GM18505 (cell line): ENCODE measurements around the gene DAO.

Experiments used
- ATAC-seq: cut with Tn5 transposase; IDR thresholded peaks from one replicate; pipeline ENCODE4 v1.9.1; 2021; ENCODE audit not compliant: unreplicated experiment
- POLR2A ChIP-seq: IDR thresholded peaks from 4 replicates; pipeline ENCODE4 v1.6.1; 2011; ENCODE audit warnings: borderline replicate concordance; ENCODE audit not compliant: insufficient read depth, insufficient read length; ENCODE audit errors: extremely low read depth

Gene DAO

DNA sequence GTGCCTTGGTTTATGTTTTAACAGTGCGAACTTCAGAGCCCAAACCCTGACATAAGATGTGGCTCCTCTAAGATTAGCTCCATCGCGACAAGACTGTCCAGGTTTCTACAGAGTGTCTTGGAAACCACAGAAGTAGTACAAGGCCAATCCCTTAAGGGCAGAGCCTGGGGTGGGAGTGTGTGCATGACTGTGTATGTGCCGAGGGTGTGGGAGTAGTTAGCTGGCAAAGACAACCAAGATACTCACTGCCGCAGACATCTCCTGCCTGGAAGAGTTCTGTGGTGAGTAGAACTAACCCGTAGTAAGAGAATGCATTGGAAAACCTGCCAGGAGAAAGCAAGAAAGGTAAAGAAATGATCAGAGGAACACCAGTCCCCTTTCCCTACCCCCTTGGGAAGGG is 54.1 kb downstream of the DAO start:
- no peak for ATAC-seq

DNA sequence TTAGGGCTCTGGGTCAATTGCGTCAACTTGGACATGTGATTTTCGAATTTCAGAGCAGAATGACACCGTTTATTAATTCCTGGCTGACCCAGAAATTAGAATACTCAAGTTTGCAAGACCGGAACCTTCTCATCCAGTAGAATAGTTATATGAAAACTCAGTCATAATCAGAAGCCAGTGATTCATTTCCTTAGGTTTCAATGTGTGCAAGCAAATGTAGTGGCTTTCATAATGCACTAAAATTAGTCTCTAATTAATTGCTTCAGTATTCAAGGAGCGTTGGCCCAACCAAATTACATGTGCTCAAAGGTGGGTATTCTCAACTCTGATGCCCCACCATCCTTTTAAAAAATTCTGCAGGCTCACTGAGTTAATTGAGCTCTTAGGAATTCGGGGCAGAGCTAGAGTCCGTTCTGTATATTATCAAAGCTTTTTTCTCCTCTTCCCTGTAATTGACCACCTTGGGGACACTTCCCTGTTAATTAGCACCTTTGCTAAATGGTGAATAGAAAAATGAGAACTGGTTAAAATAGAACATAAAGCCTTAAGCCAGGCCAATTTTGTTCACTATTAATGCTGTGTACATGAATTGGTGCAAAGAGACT is 55.4 kb downstream of the DAO start:
- TF ChIP-seq POLR2A, result no peak
- no peak for ATAC-seq

More for the DNA sequence above, 54.1 kb downstream of the DAO start:
- TF ChIP-seq POLR2A, result no peak

DNA sequence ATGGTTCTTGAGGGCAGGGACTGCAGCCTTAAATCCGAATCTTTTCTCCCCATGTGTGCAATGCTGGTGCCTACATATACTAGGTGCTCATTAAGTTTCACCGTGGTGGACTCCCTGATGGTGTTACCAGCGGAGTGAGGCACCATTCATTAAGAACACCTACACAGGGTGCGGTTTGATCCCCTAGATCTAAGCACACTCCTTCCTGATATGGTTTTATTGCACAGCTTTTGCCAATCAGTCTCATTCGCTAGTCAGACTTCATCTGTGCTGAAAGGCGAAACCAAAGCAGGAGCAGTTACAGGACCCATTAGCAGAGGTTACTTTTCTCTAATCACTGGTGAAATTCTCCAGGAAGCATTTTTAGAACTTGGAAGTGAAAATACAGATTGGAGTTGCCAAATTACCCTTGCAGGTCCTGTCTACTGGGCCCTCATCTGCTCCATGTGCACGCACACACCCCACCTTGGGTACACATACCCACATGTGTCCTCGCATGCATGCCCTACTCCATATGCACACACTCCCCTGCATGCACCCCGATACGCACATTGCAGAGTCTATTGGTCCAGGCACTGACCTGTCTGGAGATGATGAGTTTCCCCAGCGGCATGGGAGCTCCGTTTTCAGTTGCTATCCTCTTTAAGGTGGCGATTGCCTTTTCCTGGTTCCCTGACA is 58.5 kb downstream of the DAO start:
- ATAC-seq, result no peak
- TF ChIP-seq POLR2A, result no peak

DNA sequence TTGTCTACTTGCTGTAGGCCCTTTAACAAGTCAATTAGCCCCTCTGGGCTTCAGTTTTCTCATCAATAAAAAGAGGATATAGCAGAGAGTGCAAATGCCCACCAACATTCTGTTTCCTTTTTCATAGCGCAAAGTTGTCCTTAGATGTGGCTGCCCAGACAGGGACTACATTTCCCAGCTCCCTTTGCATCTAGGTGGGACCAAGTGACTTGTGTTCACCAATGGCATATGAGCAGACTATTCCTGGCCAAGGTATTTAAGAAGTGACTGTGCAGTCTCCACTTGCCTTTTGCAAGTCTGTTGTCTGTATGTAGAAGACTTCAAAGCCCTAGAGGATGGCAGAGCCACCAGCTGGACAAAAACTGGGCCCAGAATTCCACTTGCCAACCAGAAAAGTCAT is 59.7 kb downstream of the DAO start:
- no peak for ATAC-seq

DNA sequence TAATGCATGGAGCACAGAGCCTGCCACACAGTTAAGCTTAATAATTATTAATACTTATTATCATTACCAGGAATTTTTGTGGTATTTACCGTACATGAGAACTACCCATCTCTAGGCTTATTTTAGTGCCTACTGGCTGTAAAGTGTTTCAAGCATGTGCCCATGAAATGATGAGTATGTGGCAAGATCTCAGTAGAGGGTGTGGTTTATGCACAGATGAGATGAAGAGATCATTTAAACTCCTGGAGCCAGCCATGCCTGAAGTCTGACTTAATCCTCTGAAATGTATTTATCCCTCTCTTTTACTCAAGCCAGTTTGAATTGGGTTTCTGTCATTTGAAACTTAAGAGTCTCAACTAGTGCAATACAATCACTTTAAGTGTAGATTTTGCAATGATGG is 60.2 kb downstream of the DAO start:
- ATAC-seq, result no peak
- TF ChIP-seq POLR2A, result no peak

More for the DNA sequence above, 59.7 kb downstream of the DAO start:
- no peak for TF ChIP-seq POLR2A

DNA sequence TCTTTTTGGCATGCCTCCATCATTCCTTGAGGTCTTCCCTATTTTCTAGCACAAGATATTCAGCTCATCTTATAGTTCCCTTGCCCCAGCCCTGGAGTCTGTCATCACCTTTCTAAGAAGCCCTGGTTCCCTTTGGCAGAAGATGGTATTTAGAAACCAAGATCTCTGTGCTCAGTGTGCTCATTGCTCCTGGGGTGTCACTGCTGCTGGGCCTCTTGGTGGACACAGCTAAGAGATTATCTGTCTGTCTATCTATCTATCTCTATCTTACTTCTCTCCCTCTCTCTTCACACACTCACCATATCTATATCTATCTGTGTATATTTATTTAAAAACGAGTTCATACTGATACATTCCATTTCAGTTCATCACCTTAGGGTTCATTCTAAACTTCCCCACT is 67.2 kb downstream of the DAO start:
- TF ChIP-seq POLR2A, result no peak
- no peak for ATAC-seq

DNA sequence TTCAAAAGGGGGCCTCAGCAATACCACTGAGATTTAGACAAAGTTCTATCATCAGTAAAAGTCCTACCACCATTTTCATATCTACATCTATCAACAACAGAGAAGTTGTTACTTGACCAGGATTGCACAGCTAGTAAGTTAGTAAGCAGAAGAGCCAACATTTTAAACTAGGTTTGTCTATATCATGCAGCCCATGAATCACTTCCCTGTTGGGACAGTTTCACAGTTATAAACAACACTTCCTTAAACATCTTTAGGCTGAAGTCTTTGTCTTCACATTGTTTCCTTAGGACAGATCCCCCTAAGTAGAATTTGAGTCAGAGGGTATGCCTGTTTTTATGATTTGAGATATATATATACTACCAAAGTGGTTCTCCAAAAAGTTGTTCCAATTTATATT is 68.5 kb downstream of the DAO start:
- no peak for TF ChIP-seq POLR2A
- no peak for ATAC-seq

DNA sequence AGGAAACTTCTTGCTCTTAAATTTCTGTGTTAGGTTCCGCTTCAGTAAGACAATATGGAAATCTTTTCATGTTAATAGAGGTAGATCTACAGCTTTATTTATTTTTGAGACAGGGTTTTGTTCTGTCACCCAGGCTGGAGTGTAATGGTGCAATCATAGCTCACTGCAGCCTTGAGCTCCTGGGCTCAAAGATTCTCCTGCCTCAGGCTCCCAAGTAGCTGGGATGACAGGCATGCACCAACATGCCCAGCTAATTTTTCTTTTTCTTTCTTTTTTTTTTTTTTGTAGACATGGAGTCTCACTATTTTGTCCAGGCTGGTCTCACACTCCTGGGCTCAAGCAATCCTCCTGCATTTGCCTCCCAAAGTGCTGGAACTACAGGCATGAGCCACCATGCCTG is 70.1 kb downstream of the DAO start:
- TF ChIP-seq POLR2A, result no peak
- ATAC-seq, result no peak
